HG03196 (cell line): ENCODE measurements around the gene ESYT2.

Source experiments
- ATAC-seq: cut with Tn5 transposase; IDR thresholded peaks from one replicate; pipeline ENCODE4 v1.9.1; 2021; ENCODE audit not compliant: unreplicated experiment

ESYT2 gene

DNA sequence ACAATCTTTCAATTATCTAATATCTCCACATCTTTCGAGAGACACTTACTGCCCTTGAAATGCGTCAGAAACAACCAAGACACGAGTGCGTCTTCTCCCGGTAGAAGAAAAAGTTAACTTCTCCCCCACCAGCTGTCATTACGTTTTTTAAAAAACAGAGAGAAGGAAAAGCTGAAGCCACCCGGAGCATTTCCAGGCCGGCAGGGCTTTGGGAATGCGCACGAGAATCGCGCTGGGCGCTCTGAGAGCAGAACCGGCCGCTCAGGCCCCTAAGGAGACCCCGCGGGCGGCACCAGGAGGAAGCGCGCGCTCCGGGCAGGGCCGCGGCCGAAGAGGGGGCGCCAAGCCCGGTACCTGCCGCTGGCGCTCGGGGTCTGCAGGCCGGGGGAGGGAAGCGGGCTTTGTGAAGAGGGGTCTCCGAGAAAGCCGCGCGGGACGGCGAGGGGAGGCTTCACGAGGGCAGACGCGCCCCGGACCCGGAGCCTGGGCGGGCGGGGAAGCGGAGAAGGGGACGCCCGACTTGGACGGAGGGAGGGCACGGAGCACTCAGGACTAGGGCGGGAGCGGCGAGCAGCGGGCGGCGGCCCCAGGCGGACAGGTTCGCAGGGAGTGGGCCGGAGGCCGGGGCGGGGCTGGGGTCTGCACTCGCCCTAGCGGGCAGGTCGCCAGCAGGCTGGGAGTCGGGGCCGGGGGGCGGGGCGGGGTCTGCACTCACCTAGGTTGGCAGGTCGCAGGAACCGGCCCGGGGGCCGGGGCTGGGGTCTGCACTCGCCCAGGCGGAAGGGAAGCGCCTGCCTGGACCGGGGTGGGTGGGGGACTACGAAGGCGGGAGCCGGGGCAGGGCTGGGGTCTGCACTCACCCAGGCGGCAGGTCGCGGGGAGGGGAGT lies 932 bp downstream of the ESYT2 start:
- no peak for ATAC-seq

DNA sequence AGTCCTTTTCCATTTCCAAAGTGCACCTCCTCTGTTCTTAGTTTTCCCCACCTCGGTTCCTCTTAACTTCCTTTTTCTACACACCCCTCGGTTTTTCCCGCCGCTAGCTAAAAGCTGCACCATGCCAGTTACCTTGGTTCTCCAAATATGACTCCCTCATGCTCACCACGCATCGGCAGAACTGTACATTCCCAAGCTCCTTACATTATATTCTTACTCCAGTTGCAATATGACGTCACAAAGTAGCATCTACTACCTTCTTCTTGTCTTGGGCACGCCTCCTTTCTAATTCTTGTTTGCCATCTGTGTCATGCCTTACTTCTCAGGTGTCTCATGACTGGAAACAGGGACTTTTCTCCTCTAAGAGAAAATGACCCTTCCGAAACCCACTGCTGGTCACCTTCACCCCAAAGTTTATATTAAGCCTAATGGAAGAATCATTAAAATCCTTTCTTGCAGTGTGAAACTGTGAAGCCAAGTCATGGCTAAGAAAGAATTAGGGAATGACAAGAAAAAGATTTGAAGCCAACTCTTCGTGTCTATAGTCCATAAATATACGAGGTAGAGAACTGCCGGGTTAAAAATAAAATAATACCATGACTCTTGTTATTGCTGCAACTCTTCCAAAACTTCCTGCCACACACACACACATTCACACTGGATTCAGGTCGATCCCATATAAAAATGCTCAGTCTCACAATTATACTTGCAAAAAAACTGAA lies 1.7 kb downstream of the ESYT2 start:
- ATAC-seq, result no peak

DNA sequence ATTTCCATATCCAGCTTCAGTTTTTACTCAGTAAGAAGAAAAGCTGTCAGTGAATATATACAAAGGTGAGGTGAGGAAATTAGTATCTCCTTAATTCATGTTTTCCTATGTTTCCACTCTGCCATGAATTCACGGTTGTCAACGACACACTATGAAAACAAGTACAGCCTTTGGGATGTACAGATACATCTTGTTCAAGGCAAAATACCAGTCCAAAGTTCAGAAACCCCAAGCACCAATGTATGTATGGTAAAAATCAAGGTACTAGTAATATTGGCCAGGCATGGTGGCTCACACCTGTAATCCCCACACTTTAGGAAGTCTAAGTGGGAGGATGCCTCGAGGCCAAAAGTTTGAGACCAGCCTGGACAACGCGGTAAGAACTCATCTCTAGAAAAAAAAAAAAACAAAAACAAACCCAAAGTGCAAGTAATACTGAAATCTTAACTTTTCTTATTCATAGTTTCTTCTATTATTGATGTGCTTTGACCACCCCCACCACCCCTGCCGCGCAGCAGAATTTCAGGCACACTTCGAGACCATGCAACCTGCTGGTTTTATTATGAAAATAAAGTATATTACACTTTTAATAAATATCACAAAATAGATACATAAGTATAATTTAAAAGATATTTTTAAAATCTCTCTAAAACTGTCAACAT lies 3.5 kb downstream of the ESYT2 start:
- ATAC-seq, result no peak

DNA sequence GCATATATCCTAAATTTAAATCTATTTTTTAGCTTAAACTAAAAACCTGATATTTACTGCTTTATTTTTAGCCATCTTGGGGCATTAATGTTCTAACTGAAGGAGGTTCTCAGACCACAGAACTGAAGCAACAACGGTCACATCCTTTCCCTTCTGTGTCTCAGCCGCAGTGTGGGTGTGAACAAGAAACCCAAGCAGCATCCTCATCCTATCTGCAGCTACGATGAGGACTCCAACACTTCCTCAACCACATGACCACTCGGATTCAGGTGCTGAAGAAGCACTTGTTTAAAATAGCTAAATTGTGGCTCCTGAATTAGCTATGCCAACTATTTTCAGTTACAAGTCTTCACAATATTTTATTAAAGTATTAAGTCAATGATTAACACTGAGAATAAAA lies 5.3 kb downstream of the ESYT2 start:
- ATAC-seq, result peak; percentile 75

- ATAC-seq, result no peak
These were observed 7.9 kb downstream of the ESYT2 start for GRCh38 chr7:158821171-158822031.

DNA sequence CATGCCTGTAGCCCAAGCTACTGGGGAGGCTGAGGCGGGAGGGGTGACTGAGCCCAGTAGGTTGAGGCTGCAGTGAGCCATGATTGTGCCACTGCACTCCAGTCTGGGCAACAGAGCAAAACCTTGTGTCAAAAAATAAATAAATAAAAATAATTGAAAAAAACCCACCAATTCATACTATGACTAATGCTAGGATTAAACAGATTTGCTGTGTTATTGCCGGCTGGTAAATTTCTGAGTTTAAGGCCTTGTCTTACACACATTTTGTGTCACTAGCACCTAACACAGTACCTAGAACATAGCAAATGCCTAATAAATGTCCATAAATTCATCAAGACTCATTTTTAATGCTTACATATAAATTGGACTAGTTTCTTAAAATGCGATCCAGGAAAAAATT lies 8.7 kb downstream of the ESYT2 start:
- no peak for ATAC-seq

DNA sequence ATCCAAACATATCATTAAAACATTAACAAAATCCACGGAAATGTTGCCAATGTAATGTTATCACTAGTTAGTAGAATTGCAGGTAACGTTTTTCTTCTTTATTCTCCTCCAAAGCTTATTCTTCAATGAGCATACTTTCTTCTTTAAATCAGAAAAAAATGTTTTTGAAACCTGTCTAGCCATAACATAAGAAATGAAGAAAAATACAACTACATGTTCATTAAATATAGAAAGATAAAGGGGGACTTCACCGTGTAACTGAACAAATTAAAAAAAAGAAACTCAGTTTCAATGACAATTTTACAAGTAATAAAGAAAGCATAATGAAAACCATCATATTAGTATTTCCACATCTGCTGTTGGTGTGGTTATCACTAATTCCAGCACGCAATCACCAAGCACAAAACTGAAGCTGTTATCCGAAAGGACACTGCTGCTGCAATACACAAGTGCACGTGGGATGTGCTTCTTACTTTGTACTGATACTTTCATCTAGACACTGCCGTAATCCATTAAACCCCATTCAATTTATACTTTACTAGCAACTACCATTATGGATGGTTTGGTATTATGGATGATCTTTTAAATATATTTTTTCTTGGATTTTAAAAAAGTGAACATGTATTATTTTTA lies 9.6 kb downstream of the ESYT2 start:
- no peak for ATAC-seq

- peak; percentile 78 for ATAC-seq
These were observed 10.7 kb downstream of the ESYT2 start for GRCh38 chr7:158818325-158819213.

DNA sequence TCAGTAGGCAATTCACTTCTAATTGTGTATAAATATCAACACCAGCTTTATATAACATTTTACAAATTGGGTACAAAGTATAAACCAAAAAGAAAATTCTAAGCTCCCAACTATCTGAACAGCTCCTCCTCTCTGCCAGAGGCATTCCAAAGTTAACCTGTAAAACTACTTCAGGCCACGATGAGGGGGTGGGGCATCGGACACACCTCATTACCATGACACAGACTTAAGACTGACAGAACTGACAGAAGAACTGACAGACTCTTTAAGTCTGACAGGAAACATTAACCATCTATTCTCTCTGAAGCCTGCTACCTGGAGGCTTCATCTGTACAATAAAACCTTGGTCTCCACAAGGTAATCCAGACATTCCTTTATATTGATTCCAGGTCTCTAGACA lies 12.3 kb downstream of the ESYT2 start:
- no peak for ATAC-seq

GRCh38 chr7:158816271-158816670 lies 13.0 kb downstream of the ESYT2 start:
- ATAC-seq, result no peak

DNA sequence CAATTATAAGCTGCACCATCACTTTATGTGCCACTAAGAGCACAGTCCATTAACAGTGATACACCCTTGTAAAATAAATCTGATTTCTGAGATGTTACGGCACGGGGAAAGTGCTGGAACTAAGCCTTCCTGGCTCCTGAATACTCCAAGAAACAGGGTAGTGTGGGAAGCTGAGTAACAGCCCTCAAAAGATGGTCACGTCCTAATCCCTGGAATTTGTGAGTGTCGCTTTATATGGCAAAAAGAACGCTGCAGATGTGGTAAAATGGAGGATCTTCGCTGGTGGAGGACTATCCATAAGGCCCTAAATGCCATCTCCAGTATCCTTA lies 13.5 kb downstream of the ESYT2 start:
- no peak for ATAC-seq

DNA sequence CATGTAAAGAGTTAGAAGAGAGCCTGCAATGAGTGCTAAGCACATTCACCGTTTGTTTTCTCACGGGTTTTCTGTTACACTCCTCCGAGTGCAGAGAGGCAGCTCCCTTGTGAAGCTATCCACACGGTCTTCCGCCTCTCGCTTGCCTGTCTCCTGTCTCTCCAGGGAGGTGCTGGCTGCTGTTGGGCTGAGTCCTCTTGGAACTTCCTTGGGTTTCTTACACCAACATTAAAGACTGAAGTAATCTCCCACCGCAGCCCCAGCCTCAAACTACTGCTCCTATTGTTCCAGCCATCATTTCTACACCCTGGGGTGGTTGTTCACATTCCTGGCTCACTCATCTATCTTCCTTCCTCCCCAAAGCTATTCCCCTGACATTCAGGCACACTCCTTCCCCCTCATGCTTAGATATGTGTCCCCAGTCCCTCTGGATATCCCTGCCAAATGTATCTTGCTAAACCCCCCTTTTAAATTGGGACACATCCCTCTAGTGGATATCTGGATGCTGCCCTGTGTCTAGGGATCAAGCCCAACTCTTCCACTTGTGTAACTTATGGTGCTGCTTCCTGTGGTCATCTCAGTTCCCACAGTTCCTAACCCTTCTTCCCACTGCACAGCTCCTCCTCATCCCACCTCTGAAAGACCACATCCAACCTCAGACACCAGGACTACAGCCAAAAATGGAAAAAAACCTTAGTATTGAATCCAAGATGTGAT lies 14.1 kb downstream of the ESYT2 start:
- ATAC-seq, result no peak

- ATAC-seq, result no peak
These were observed 14.7 kb downstream of the ESYT2 start for GRCh38 chr7:158814637-158815036.

GRCh38 chr7:158812684-158813083 lies 16.6 kb downstream of the ESYT2 start:
- ATAC-seq, result no peak

DNA sequence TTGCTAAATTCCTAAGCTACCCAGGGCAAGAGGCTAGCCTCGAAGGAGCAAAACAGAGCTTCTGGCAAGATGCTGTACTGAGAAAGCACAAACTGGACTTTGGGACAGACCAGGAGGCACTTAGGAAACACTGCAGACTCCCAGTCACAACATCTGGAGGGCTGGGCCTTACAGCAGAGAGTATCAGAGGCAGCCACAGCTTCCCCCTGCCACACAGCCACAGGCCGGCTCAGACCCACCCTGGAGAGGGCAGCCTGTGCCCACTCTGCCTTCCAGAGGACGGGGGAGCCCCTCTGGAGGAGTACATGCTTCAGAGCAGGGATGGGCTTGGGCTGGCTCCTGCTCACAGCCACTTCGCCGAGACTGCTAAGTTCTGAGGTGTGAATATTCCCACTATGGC lies 17.4 kb downstream of the ESYT2 start:
- ATAC-seq, result no peak

- no peak for ATAC-seq
These were observed 17.8 kb downstream of the ESYT2 start for GRCh38 chr7:158811461-158811860.

GRCh38 chr7:158810846-158811245 lies 18.5 kb downstream of the ESYT2 start:
- no peak for ATAC-seq

- ATAC-seq, result peak; percentile 77
These were observed 19.7 kb downstream of the ESYT2 start for GRCh38 chr7:158809596-158809995.

- no peak for ATAC-seq
These were observed 21.2 kb downstream of the ESYT2 start for GRCh38 chr7:158808126-158808525.
